GM06990 (cell line): Measurements from ENCODE around the gene ERFL.
"Not testable (repeated sequence)": the region's sequence is repeated elsewhere in the genome, so short reads cannot be mapped to it uniquely, and the experiment has no call there.

Experiments used
- DNase-seq: peaks from one replicate; pipeline ENCODE4 v3.0.0-alpha.2; 2011; ENCODE audit not compliant: insufficient read length; ENCODE audit errors: extremely low read depth
- H3K27me3 ChIP-seq: replicated peaks from 2 replicates; pipeline ENCODE4 v1.6.0; 2011; ENCODE audit warnings: low read length; ENCODE audit not compliant: control insufficient read depth, insufficient read depth
- H3K36me3 ChIP-seq: 2 replicates; pipeline ENCODE4 v1.5.1; 2011; ENCODE audit warnings: low read length; ENCODE audit not compliant: control insufficient read depth, insufficient read depth
- H3K4me3 ChIP-seq: replicated peaks from 2 replicates; pipeline ENCODE4 v1.5.1; 2011; ENCODE audit warnings: low read depth, mild to moderate bottlenecking, control low read depth, low read length
- TF ChIP-seq, protein P1 (sequence below): IDR thresholded peaks from 2 replicates; pipeline ENCODE4 v1.5.1; 2011; ENCODE audit warnings: low read length, control low read depth, mild to moderate bottlenecking, inconsistent platforms; ENCODE audit not compliant: insufficient read depth, poor library complexity, severe bottlenecking

The ERFL gene

DNA sequence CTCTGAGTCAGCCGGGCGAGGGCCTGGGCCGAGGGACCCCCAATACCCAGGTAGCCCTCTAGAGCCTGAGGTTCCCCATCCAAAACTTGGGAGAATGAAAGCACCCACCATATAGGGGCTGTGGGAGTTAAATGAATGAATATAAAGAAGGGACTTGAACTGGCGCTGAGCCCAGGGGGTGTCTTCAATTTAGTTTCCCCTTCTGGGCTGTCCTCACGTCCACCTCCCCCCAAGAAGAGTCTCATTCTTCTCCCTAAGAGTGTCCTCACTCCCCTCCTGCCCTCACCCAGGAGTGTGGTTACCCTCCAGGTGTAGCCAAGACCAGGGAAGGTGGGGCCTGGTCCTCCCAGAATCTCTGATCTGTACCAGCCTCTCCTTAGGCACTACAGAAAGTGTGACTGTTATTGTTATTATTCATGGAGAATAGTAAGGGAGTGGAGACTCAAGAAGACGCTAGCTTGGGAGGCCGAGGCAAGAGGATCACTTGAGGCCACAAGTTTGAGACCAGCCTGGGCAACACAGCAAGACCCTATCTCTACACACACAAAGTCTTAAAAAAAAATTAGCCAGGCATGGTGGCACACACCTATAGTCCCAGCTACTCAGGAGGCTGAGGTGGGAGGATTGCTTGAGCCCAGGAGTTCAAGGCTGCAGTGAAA, 48.5 kb downstream of the ERFL start:
- H3K27me3 ChIP-seq = no peaks in the 10 kb centered on the region
- peaks cover 13% of the 10 kb centered on the region for H3K36me3 ChIP-seq
- H3K4me3 ChIP-seq = 0 out of 2 replicates have a peak overlapping the region, but pooled peaks have one; percentile 12
- DNase-seq = no peak
- TF ChIP-seq, protein P1, sequence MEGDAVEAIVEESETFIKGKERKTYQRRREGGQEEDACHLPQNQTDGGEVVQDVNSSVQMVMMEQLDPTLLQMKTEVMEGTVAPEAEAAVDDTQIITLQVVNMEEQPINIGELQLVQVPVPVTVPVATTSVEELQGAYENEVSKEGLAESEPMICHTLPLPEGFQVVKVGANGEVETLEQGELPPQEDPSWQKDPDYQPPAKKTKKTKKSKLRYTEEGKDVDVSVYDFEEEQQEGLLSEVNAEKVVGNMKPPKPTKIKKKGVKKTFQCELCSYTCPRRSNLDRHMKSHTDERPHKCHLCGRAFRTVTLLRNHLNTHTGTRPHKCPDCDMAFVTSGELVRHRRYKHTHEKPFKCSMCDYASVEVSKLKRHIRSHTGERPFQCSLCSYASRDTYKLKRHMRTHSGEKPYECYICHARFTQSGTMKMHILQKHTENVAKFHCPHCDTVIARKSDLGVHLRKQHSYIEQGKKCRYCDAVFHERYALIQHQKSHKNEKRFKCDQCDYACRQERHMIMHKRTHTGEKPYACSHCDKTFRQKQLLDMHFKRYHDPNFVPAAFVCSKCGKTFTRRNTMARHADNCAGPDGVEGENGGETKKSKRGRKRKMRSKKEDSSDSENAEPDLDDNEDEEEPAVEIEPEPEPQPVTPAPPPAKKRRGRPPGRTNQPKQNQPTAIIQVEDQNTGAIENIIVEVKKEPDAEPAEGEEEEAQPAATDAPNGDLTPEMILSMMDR = no peak

DNA sequence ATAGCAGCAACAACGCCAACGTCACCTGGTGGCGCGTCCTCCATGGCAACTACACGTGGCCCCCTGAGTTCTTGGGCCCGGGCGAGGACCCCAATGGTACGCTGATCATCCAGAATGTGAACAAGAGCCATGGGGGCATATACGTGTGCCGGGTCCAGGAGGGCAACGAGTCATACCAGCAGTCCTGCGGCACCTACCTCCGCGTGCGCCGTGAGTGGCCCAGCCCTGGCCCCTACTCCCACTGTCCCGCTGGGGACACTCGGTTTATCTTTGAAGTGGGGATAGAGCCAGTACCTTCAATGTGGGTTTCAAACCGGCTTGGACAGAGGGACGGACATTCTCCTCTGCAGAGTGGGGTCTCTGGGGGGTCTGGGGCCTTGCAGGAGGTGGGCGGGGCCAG, 49.2 kb downstream of the ERFL start:
- Histone ChIP-seq H3K27me3 (no peaks in the 10 kb centered on the region), H3K4me3 (peak overlapping the region; percentile 78), H3K36me3 (peaks cover 13% of the 10 kb centered on the region)
- DNase-seq = no peak
- TF ChIP-seq, protein P1 = no peak

DNA sequence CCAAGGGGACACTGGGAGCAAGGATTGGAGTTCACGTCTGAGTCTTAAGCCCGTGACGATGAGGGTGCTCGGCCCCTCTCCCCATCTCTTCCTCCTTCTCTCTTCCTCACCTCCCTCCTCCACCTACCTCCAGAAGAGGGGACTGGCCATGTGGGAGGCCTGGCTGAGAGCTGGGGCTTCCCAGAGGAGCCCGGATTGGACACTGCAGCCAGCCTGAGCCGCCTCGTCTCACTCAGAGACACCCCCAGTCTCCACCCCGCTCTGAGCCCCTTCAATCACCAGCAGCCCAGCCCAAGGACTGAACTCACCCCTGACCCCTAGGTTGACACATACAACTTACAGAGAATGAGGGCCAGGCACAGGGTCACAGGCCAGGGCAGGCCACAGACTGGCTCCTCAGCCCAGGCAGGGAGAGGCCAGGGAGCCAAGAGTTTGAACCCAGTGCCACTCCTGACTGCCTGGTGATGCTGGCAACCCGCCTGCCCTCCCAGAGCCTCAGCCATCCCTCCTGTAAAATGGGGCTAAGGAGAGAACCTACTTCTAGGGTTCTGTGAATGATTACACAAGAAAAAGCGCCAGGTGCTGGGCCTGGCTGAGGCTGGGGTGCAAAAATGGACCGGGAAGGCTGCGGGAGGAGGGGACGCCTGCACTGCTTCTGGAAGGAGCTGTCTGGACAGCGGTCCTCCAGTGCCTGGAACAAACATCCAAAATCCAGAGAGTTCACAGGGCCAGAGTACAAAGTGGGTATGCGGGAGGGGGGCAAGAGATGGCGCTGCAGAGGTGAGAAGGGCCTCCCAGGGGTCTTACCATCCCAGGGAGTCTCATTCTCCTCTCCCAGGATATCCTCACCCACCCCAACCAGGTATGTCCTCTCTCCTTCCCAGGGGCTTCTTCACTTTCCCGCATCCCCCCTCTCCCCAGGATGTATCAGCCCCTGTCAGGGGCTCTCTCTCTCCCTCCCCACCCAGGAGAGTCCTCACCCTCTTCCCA, 50.0 kb downstream of the ERFL start:
- DNase-seq = peak; percentile 68

DNA sequence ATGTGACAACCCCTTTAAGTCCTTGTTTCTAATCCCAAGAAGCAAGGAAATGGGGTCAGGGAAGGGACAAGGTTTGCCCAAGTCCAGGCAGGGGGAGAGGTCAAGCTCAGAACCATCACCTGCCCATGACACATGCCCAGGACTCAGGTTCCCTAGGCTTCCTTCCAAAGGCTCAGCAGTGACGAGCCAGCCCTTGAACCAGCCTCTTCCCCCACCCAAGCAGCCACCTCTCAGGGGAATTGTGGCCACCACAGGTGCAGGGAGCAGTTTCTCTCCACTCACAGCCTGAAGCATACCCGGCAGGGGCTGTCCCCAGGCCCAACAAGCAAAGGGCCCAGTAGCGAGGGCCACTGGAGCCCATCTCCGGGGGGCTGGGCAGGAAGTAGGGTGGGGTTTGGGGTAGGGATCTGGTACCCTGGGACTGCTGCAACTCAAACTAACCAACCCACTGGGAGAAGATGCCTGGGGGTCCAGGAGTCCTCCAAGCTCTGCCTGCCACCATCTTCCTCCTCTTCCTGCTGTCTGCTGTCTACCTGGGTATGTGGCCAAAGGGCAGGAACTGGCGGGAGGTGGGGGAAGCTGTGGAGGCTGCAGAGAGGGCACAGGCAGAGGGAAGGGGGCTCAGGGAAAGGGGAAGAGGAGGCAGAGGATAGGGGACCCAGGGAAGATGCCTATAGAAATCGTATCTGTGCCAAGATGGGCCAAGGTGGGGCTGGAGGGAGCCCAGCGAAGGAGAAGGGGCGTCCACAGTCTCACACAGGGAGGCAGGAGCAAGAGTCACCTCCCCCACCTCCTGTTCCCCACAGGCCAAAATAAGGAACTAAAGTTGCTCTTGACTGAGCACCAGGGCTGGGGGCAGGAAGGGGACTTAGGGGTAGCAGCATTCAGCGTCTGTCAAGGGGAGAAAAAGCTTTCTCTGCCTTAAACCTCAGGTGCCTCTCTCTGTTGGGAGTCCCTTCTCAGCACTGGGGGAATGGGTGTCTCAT, 51.1 kb downstream of the ERFL start, which contains the start of gene CD79A:
Gene CD79A (plus strand): TSS at position 433 of the 986 bp plus-strand sequence. CDS start 26 bp downstream, at position 459.
- peak within 1 kb of the TSS; percentile 78 for H3K4me3 ChIP-seq
- TF ChIP-seq, protein P1 = no peak
- H3K27me3 ChIP-seq = no peaks in the 10 kb centered on the region
- peak; percentile 87 for DNase-seq
- H3K36me3 ChIP-seq = peaks cover 13% of the 10 kb centered on the region

More for the DNA sequence above, 50.0 kb downstream of the ERFL start:
- Histone ChIP-seq H3K27me3 (no peaks in the 10 kb centered on the region), H3K36me3 (peaks cover 13% of the 10 kb centered on the region), H3K4me3 (peak overlapping the region; percentile 78)
- TF ChIP-seq, protein P1 = no peak

- H3K4me3 ChIP-seq, H3K27me3 ChIP-seq, DNase-seq: not testable (repeated sequence)
- H3K36me3 ChIP-seq = peaks cover 15% of the 10 kb centered on the region
Observed at GRCh38 chr19:41875973-41876372, 52.3 kb downstream of the ERFL start.
